ENCODE results near the gene ZSCAN22.
A peak's percentile ranks its signal among the peaks of the same experiment; 100 is the strongest.

Gene ZSCAN22

DNA sequence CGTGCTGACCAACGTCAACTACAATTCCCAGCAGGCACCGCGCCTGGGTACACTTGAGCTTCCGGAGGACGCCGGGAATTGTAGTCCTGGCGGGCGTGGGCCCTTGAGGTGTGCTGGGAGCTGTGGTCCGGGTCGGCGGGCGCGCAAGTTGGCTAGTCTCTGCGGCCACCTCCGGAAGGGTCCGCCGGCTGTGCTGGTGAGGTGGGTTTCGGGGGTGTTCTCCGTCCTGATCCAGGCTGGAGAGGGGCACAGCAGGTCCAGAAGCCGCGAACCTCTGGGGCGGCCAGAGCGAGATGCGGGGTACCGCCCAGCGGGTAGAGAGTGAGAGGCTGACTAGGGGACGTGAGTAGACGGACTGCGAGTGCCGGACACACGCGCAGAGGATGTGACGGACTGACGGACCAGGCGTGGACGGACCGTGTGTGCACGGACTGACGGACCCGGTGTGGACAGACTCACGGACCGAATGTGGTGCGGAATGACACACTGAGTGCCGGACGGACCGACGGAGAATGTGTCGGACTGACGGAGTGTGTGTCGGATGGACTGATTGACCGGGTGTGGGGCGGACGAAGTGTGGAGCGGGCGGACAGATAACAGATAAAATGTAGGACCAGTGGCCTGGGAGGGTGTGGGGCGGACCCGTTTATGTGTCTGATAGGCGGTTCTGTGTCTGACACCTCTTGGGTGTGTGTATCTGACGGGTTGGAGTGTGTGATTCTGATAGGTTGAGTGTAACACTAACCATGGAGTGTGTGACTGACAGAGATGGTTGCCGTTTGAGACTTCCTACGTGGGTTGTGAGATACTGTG, at the start of gene ZSCAN22:
TSS of gene ZSCAN22 (plus strand) at position 81 of the 813 bp plus-strand sequence. CDS start 7,809 bp downstream, outside the sequence.
- Mint-ChIP-seq H3K36me3 (ENCODE audit: low read depth) (peaks cover 2% of the 10 kb centered on the region), H3K4me3 (no peak within 1 kb of the TSS), H3K4me1 (ENCODE audit: low read depth) (peaks cover 9% of the 10 kb centered on the region), H3K9me3 (no peaks in the 10 kb centered on the region), H3K27ac (no peak within 1 kb of the TSS), H3K27me3 (ENCODE audit: low read depth) (no peaks in the 10 kb centered on the region)
- peak; percentile 93 for DNase-seq (ENCODE audit: low spot score)

DNA sequence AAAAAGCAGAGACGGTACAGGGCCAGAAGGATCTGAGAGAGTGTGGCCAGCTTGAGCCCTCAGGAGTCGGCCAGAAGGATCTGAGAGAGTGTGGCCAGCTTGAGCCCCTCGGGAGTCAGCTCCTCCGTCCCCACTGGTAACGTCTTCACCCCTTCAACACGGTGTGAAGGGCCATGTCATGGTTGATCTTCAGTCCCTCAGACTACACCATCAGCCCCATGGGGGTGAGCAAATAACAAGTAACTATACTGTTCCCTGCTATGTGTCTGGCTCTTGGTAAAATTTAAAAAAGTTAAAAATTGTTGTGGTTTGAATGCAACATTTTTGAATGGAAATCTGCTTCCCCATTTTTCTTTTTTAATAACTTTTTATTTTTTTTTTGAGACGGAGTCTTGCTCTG, 49.6 kb upstream of the ZSCAN22 start:
- Mint-ChIP-seq H3K27me3 (ENCODE audit: low read depth) (no peaks in the 10 kb centered on the region), H3K4me3 (peak overlapping the region; percentile 14), H3K4me1 (ENCODE audit: low read depth) (peaks cover 18% of the 10 kb centered on the region), H3K9me3 (peaks cover 41% of the 10 kb centered on the region), H3K27ac (no peak overlapping the region), H3K36me3 (ENCODE audit: low read depth) (peaks cover 76% of the 10 kb centered on the region)
- no peak for DNase-seq (ENCODE audit: low spot score)

DNA sequence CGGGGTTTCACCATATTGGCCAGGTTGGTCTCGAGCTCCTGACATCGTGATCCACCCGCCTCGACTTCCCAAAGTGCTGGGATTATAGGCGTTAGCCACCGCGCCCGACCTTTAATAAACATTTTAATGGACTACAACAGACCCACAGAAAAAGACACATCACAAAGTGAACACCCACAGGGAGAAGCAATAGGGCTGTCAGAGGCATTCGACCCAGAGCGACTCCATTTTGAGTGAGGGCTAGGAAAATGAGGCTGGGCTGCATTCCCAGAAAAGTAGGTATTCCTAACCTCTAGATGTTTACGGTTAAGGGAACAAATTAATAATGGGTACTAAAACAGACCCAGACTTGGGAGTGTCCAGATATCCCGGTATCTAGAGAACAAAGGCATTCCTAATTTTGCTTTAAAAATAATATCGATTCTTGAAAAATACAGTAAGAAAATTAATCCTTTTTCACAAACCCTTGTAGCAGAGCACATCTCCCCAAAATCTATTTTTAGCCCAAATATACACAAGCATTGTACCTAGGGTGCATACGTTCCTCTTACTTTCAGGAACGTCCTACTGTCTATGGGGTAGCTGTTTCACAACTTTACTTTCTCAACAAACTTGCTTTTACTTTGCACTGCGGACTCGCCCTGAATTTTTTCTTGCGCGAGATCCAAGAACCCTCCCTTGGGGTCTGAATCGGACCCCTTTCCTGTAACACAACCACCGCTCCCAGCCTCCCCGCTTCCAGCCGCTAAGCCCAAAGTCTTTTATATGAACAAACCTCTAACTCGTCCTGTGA, 48.9 kb upstream of the ZSCAN22 start:
- Mint-ChIP-seq H3K27ac (peak overlapping the region; percentile 90), H3K4me3 (peak overlapping the region; percentile 88), H3K36me3 (ENCODE audit: low read depth) (peaks cover 72% of the 10 kb centered on the region), H3K4me1 (ENCODE audit: low read depth) (peaks cover 18% of the 10 kb centered on the region), H3K27me3 (ENCODE audit: low read depth) (no peaks in the 10 kb centered on the region), H3K9me3 (peaks cover 41% of the 10 kb centered on the region)
- no peak for DNase-seq (ENCODE audit: low spot score)

DNA sequence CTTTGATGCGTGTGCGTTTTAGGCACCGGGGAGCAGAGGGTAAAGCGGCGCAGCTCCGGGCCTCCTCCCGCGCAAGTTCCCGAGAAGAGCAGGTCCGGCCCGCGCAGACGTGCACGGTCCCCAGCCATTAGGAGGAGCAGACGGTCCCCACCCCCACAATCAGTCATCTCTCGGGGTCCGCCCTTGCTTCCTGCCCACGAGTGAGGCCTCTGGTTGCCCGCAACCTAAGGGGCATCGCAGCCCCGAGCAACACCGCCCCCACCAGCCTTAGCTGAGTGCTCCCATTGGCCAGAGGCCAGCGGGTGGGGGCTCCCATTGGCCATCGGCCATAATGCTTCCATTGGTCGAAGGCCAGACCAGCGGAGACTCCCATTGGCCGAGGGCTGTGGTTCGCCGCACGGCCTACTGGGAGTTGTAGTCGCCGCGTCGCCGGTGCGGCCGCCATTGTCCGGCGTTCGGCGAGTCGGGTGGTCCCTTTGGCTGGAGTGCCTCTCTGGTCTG, 48.2 kb upstream of the ZSCAN22 start, which contains the start of gene ZNF8:
TSS of gene ZNF8 (plus strand) at position 415 of the 501 bp plus-strand sequence. CDS start 127 bp downstream, outside the sequence.
- Mint-ChIP-seq H3K9me3 (peaks cover 41% of the 10 kb centered on the region), H3K4me3 (peak within 1 kb of the TSS; percentile 88), H3K4me1 (ENCODE audit: low read depth) (peaks cover 18% of the 10 kb centered on the region), H3K27me3 (ENCODE audit: low read depth) (no peaks in the 10 kb centered on the region), H3K27ac (peak within 1 kb of the TSS; percentile 90), H3K36me3 (ENCODE audit: low read depth) (peaks cover 71% of the 10 kb centered on the region)
- DNase-seq (ENCODE audit: low spot score) = peak; percentile 99

DNA sequence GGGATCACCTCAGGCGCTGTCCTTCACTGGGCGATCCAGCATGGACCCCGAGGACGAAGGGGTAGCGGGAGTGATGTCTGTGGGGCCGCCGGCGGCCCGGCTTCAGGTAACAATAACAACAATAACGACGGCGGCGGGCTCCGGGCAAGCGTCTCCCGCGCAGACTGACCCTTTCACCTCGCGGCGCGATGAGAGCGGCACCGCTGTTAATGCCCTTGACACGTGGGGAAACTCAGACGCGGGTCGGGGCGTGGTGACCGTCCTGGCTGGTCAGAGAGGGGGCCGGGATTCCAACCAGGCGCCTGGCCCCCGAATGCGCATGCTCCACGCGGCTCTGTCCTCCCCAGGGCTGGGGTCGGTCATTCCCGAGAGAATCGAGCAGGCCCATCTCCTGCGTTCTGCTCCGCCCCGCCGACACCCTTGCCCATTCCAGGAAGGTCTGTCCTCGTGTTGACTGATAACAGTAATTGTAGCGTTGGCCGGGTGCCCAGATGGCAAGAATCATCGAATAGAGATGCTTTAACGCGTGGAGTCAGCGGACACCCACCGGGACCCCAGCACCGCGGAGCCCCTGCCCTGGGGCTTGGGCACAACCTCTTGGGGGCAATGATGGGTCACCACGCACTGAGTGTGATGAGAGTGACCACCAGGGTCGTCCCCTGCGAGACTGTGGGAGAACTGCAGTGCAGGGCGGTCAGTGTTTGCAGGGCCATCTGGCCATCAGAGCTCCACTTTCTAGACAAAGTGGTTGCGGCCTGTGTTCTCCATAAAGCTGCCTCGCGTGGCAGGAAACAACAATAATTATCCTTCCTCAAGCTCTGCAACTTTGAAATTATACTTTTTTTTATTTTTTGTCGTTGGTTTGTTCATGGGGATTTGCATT, 47.5 kb upstream of the ZSCAN22 start:
- Mint-ChIP-seq H3K4me3 (peak overlapping the region; percentile 88), H3K9me3 (peaks cover 38% of the 10 kb centered on the region), H3K36me3 (ENCODE audit: low read depth) (peaks cover 69% of the 10 kb centered on the region), H3K27ac (peak overlapping the region; percentile 90), H3K27me3 (ENCODE audit: low read depth) (no peaks in the 10 kb centered on the region), H3K4me1 (ENCODE audit: low read depth) (peaks cover 18% of the 10 kb centered on the region)
- peak; percentile 45 for DNase-seq (ENCODE audit: low spot score)

DNA sequence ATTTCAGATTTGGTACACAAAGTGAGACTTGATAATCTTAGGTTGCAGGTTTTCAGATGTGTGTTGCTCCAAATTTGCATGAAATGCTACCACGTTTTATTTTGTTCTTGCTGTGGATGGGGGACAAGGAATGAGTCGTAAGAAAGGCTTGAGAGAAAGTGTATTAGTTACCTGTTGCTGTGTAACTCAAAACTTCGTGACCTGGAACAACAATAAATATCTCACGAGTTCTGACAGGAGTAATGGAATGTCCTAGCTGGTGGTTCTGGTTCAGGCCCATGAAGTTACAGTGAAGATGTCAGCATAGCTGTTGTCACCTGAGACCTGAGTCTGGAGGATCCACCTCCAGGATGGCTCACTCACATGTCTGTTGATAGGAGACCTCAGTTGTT, 46.9 kb upstream of the ZSCAN22 start:
- H3K4me1 Mint-ChIP-seq (ENCODE audit: low read depth) = peaks cover 18% of the 10 kb centered on the region
- H3K27me3 Mint-ChIP-seq (ENCODE audit: low read depth) = no peaks in the 10 kb centered on the region
- H3K4me3 Mint-ChIP-seq = peak overlapping the region; percentile 88
- H3K9me3 Mint-ChIP-seq = peaks cover 35% of the 10 kb centered on the region
- peak overlapping the region; percentile 90 for H3K27ac Mint-ChIP-seq
- peaks cover 66% of the 10 kb centered on the region for H3K36me3 Mint-ChIP-seq (ENCODE audit: low read depth)
- DNase-seq (ENCODE audit: low spot score) = no peak

DNA sequence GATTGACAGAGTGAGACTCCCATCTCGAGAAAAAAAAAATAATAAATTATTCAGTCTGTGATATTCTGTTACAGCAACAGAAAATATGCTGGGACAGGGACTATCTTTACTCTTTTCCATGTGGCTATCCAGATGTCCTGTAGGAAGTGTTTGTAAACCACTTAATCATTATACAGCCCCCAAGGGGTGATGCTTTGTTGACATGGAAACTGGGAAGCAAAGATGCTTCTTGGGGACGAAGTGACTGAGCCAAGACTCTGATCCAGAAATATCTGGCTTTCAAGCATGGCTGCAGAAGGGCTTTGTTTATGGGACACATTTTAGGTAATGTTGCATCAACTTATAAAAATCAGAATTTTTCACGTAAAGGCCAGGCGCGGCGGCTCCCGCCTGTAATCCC, 42.6 kb upstream of the ZSCAN22 start:
- Mint-ChIP-seq H3K4me3 (no peak overlapping the region), H3K27me3 (ENCODE audit: low read depth) (no peaks in the 10 kb centered on the region), H3K9me3 (peaks cover 27% of the 10 kb centered on the region), H3K27ac (no peak overlapping the region), H3K4me1 (ENCODE audit: low read depth) (peaks cover 15% of the 10 kb centered on the region), H3K36me3 (ENCODE audit: low read depth) (peaks cover 75% of the 10 kb centered on the region)
- no peak for DNase-seq (ENCODE audit: low spot score)

DNA sequence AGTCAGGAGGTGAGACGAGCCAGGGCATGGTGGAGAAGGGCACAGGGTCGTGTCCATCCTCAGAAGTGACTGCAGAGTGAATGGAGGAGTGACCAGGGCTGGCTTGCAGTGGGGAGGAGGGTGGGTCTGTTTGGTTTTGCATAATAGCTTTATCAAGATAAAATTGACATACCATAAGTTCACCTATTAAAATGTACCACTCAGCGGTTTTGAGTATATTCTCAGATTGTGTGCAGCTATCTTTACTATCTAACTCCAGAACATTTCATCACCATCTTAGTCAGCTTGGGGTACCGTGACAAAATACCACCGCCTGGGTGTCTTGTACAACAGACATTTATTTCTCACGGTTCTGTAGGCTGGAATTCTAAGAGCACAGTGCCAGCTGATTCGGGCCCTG, 34.9 kb upstream of the ZSCAN22 start:
- Mint-ChIP-seq H3K36me3 (ENCODE audit: low read depth) (peaks cover 90% of the 10 kb centered on the region), H3K27me3 (ENCODE audit: low read depth) (no peaks in the 10 kb centered on the region), H3K27ac (no peak overlapping the region), H3K9me3 (peaks cover 52% of the 10 kb centered on the region), H3K4me1 (ENCODE audit: low read depth) (no peaks in the 10 kb centered on the region), H3K4me3 (no peak overlapping the region)
- no peak for DNase-seq (ENCODE audit: low spot score)

DNA sequence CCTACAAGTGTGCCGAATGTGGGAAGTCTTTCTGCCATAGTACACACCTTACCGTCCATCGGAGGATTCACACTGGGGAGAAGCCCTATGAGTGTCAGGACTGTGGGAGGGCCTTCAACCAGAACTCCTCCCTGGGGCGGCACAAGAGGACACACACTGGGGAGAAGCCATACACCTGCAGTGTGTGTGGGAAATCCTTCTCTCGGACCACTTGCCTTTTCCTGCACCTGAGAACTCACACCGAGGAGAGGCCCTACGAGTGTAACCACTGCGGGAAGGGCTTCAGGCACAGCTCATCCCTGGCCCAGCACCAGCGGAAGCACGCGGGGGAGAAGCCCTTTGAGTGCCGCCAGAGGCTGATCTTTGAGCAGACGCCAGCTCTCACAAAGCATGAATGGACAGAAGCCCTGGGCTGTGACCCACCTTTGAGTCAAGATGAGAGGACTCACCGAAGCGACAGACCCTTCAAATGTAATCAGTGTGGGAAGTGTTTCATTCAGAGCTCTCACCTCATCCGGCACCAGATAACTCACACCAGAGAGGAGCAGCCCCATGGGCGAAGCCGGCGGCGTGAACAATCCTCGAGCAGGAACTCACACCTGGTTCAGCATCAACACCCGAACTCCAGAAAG, 31.9 kb upstream of the ZSCAN22 start:
- no peak for DNase-seq (ENCODE audit: low spot score)
- H3K9me3 Mint-ChIP-seq = peaks cover 54% of the 10 kb centered on the region
- no peaks in the 10 kb centered on the region for H3K4me1 Mint-ChIP-seq (ENCODE audit: low read depth)
- H3K4me3 Mint-ChIP-seq = no peak overlapping the region
- no peak overlapping the region for H3K27ac Mint-ChIP-seq
- no peaks in the 10 kb centered on the region for H3K27me3 Mint-ChIP-seq (ENCODE audit: low read depth)
- H3K36me3 Mint-ChIP-seq (ENCODE audit: low read depth) = peaks cover 84% of the 10 kb centered on the region

DNA sequence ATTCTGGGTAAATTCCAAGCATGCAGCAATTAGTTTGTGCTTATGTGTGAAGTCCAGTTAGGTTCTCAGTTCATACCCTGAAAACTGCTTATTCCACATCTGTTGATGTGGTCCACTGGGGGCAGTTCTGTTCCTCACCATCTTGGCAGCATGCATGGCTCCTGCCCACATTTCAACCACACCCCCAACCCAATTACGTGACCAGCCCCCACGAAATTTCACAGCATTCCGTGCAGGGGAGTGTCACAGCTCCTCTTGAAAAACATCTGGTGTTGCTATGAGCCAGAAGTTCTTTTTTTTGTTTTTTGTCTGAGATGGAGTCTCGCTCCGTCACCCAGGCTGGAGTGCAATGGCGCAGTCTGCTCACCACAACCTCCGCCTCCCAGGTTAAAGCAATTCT, 30.7 kb upstream of the ZSCAN22 start:
- Mint-ChIP-seq H3K27me3 (ENCODE audit: low read depth) (no peaks in the 10 kb centered on the region), H3K27ac (no peak overlapping the region), H3K9me3 (peaks cover 61% of the 10 kb centered on the region), H3K36me3 (ENCODE audit: low read depth) (peaks cover 90% of the 10 kb centered on the region), H3K4me3 (no peak overlapping the region), H3K4me1 (ENCODE audit: low read depth) (no peaks in the 10 kb centered on the region)
- no peak for DNase-seq (ENCODE audit: low spot score)

DNA sequence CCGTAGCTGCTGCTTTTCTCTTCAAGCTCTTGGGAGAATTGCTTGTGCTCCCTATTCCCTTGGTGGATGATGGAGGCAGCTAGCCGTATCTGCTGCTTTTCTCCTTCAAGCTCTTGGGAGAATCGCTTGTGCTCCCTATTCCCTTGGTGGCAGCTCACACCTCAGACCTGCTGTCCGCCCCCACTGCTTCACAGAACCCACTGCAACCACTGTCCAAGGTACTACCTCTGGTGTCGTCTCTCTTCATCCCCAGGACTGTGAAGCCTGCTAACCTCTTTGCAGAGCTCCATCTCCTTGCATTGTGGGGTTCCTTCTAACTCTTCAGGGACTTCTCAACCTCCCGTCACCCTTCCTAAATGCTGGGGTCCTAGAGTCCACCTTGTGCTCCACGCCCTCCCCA, 26.2 kb upstream of the ZSCAN22 start:
- H3K4me3 Mint-ChIP-seq = no peak overlapping the region
- H3K4me1 Mint-ChIP-seq (ENCODE audit: low read depth) = peaks cover 7% of the 10 kb centered on the region
- H3K27me3 Mint-ChIP-seq (ENCODE audit: low read depth) = no peaks in the 10 kb centered on the region
- peaks cover 79% of the 10 kb centered on the region for H3K36me3 Mint-ChIP-seq (ENCODE audit: low read depth)
- peaks cover 45% of the 10 kb centered on the region for H3K9me3 Mint-ChIP-seq
- H3K27ac Mint-ChIP-seq = no peak overlapping the region
- no peak for DNase-seq (ENCODE audit: low spot score)

DNA sequence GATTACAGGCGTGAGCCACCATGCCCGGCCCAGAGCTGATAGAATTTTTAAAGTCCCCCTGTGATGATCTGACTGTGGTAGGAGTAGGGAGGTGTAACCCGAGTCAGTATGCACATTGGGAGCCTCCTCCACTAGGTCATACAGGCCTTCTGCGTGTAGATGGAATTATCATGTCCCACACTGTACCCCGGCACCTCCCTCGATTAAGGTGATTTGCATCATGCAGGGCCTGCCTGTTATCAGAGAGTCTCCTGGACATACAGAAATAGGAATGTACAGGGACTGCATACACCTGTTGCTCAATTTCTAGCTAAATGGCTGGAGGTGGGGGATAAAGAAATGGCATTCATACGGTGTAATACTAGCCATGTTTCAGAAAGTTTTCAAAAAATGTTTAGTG, 22.5 kb upstream of the ZSCAN22 start:
- Mint-ChIP-seq H3K36me3 (ENCODE audit: low read depth) (peaks cover 82% of the 10 kb centered on the region), H3K27me3 (ENCODE audit: low read depth) (no peaks in the 10 kb centered on the region), H3K9me3 (peaks cover 35% of the 10 kb centered on the region), H3K27ac (peak overlapping the region; percentile 97), H3K4me3 (peak overlapping the region; percentile 91), H3K4me1 (ENCODE audit: low read depth) (peaks cover 23% of the 10 kb centered on the region)
- DNase-seq (ENCODE audit: low spot score) = no peak

DNA sequence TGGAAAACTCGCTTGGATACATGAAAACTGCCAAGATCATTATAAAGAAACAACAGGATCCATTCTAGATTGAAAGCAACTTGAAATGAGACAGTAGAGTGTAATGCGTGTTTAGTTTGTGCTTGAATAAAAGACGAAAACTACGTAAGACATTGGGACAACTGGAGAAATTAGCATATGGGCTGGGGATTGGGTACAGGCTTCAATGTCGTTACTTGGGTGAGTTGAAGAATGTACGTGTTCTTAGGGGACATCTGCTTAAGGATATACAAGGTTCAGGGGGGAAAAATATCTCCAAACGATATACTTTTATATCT, 22.1 kb upstream of the ZSCAN22 start:
- peak overlapping the region; percentile 91 for H3K4me3 Mint-ChIP-seq
- peaks cover 34% of the 10 kb centered on the region for H3K9me3 Mint-ChIP-seq
- peak overlapping the region; percentile 97 for H3K27ac Mint-ChIP-seq
- peaks cover 85% of the 10 kb centered on the region for H3K36me3 Mint-ChIP-seq (ENCODE audit: low read depth)
- DNase-seq (ENCODE audit: low spot score) = no peak
- H3K4me1 Mint-ChIP-seq (ENCODE audit: low read depth) = peaks cover 23% of the 10 kb centered on the region
- no peaks in the 10 kb centered on the region for H3K27me3 Mint-ChIP-seq (ENCODE audit: low read depth)

Data from T-helper 2 cell treated with Interferon-gamma antibody and Interleukin-4, amounts not matched to agents 5 μg/mL and 100 μg/mL, for 36 hours (primary cell).